CD4-positive, alpha-beta T cell treated with Interleukin-4 for 1 hour (primary cell): Measurements from ENCODE around the gene SPRY1.

Experiments
- DNase-seq, 2 donors: peaks; one replicate each; pipeline ENCODE4 v3.0.0-alpha.2; 2020 to 2022

Gene SPRY1

DNA sequence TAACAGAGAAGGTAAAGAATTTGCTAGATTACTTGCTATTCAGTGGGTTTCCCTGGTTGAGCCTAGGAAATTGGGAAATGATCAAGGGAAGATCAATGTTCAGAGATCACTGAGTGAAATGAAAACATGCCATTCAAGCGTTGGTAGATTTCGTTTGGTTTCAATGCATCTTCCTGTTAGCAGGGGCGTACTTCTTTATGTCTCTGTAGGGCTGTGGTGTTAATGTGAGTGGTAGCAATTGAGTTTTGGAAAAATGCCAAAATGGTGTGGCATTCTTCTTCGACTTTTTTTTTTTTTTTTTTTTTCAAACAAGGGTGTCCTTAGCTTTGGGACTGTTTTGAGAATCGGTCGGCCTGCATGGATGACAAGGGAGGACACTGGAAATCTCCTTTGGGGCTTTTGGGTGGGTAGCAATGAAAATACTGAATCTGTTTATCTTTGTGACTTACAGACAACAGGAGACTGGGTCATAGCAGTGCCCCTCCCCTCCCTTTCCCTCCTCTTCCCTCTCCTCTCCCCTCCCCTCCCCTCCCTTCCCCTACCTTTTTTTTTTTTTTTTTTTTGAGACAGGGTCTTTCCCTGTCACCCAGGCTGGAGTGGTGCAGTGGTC, 50.4 kb downstream of the SPRY1 start:
- DNase-seq, result no peak

DNA sequence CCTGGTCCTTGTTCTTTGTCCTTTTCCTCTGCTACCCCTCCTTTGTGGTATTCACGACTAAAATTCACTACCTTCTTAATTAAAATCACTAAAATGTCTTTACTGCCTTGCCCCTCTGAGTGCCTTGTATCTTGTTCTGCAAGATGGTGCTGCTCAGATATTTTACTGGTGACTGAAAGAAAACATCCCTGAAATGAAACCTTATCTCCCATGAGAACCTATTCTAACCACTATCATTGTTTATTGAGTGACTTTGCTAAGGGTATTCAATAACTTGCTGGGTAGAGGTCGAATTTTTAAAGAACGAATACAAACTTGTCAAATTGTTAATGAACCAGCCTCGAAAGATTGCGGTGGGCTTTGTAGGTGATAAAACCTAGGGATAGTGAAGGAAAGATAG, 52.8 kb downstream of the SPRY1 start:
- no peak for DNase-seq

DNA sequence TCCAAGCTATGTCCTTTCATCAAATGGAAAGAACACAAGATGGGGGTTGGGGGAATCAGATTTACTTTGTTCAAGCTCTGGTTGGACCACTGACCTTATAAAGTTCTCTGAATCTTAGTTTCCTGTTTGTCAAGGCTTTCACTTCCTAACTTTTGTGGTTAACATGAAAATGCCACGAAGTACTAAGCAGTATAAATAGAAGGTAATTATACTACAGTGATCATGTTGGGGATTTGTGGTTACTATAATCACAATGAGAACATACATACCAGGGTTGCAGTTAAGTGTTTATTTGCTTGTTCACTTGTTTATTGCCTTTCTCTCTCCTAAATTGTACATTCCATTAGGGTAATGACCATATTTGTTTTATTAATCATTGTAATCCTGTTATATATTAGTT, 53.2 kb downstream of the SPRY1 start:
- DNase-seq, result no peak

- DNase-seq, result no peak
Observed at GRCh38 chr4:123450393-123450792, 53.8 kb downstream of the SPRY1 start.

DNA sequence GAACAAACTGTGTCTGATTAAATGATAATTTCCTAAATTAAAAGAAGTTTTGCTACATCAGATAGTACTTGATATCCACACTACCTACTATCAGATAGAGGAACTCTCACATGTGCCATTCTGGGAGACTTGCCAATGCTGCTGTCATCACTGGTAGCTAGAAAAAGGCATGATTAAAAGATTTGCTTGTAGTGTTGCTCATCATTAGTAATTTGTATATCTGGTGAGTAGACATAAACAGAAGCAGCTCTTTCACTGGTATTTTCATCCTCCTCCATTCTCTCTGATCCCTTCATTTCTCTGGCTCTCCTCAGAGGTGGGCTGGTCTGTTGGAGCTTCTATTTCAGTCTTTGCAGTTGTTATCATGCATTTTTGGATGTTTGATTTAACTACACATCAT, 56.0 kb downstream of the SPRY1 start:
- DNase-seq, result peak in 1 of 2 donors; percentile 65

- no peak for DNase-seq
Observed at GRCh38 chr4:123453061-123453680, 56.6 kb downstream of the SPRY1 start.
